ENCODE measurements around the gene ZHX3. TPM values are rescaled to one million over a fixed set of nuclear protein-coding genes. Genes with fewer than 3 reads are reported as not detected.

Gene ZHX3
- total RNA-seq, 2 donors from 2014 or later = 10.9 to 11.9 TPM

GRCh38 chr20:41336711-41337492 is 19.4 kb upstream of the ZHX3 start:
- Histone ChIP-seq H3K36me3 (replicated peaks in 1 of 2; ENCODE audit: insufficient read depth in 1 of 2, low read depth in 2 of 2) (no peaks in the 10 kb centered on the region), H3K27ac (no peak overlapping the region), H3K9me3 (no peaks in the 10 kb centered on the region), H3K4me3 (no peak overlapping the region), H3K4me1 (peaks cover 35% of the 10 kb centered on the region), H3K27me3 (no peaks in the 10 kb centered on the region)
- WGBS, 2 donors = 85 to 91% methylated on average over 4 of the region's 4 CpGs
- DNase-seq = no peak
- no peak for ATAC-seq
- no peak for TF ChIP-seq CTCF (IDR thresholded peaks at IDR 0.05)
- TF ChIP-seq POLR2A (IDR thresholded peaks at IDR 0.05) = no peak
- intact Hi-C loops (cut with DNase I) = no loop called here

DNA sequence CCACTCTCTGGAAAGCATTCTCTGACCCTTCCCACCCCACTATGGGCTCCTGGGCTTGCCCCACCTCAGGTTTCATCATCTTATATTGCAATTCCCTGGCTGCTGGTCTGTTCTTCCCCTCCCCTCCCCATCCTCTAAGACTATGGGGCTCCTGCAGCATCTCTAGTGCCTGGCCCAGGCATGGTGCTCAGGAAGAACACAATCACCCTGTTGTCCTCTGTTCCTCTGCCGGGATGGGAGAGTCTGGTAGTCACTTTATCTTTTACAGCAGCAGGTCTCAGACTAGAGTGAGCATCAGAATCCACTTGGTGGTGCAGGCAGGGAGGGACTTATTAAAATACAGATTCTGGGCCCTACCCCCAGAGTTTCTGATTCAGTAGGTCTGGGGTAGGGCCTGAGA is 18.1 kb upstream of the ZHX3 start:
- intact Hi-C loops (cut with DNase I) = loop anchor here (2.0 kb wide), 1 partner anchor 159 kb away; no protein-coding TSS in a partner anchor
- ATAC-seq (no peak), DNase-seq (no peak)
- Histone ChIP-seq H3K4me3 (no peak overlapping the region), H3K9me3 (no peaks in the 10 kb centered on the region), H3K36me3 (replicated peaks in 1 of 2; ENCODE audit: insufficient read depth in 1 of 2, low read depth in 2 of 2) (no peaks in the 10 kb centered on the region), H3K27ac (peak overlapping the region in 1 of 4 donors; percentile 68), H3K27me3 (no peaks in the 10 kb centered on the region), H3K4me1 (peaks cover 23% of the 10 kb centered on the region)
- 27 to 70% methylated on average over 1 of the region's 1 CpG for WGBS, 2 donors
- TF ChIP-seq POLR2A (IDR thresholded peaks at IDR 0.05) (no peak), CTCF (IDR thresholded peaks at IDR 0.05) (no peak)

GRCh38 chr20:41334443-41335421 is 17.2 kb upstream of the ZHX3 start:
- WGBS, 2 donors = 71 to 72% methylated on average over 10 to 15 of the region's 15 CpGs
- TF ChIP-seq CTCF (IDR thresholded peaks at IDR 0.05) = no peak
- TF ChIP-seq POLR2A (IDR thresholded peaks at IDR 0.05) = no peak
- H3K4me1 ChIP-seq = peaks cover 17% of the 10 kb centered on the region
- intact Hi-C loops (cut with DNase I) = loop anchor here (2.0 kb wide), 1 partner anchor 158 kb away; no protein-coding TSS in a partner anchor
- no peaks in the 10 kb centered on the region for H3K36me3 ChIP-seq (replicated peaks in 1 of 2; ENCODE audit: insufficient read depth in 1 of 2, low read depth in 2 of 2)
- peak in 1 of 4 donors; percentile 37 for DNase-seq
- peak; percentile 49 for ATAC-seq
- no peaks in the 10 kb centered on the region for H3K9me3 ChIP-seq
- peak overlapping the region; percentile 11 to 71 (median 54) for H3K27ac ChIP-seq
- H3K4me3 ChIP-seq = no peak overlapping the region
- no peaks in the 10 kb centered on the region for H3K27me3 ChIP-seq

GRCh38 chr20:41334036-41334435 is 16.5 kb upstream of the ZHX3 start:
- Histone ChIP-seq H3K27me3 (no peaks in the 10 kb centered on the region), H3K27ac (peak overlapping the region; percentile 11 to 71 (median 54)), H3K4me1 (peaks cover 12% of the 10 kb centered on the region), H3K4me3 (no peak overlapping the region), H3K9me3 (no peaks in the 10 kb centered on the region), H3K36me3 (replicated peaks in 1 of 2; ENCODE audit: insufficient read depth in 1 of 2, low read depth in 2 of 2) (no peaks in the 10 kb centered on the region)
- TF ChIP-seq CTCF (IDR thresholded peaks at IDR 0.05) (no peak), POLR2A (IDR thresholded peaks at IDR 0.05) (no peak)
- ATAC-seq = no peak
- intact Hi-C loops (cut with DNase I) = loop anchor here (2.0 kb wide), 1 partner anchor 157 kb away; no protein-coding TSS in a partner anchor
- 87 to 95% methylated on average over 2 of the region's 2 CpGs for WGBS, 2 donors
- no peak for DNase-seq
